Memory B cell (primary cell): ENCODE measurements around the gene LRIG3.

Experiments
- ATAC-seq: fragments of 150-1000 bp; cut with Tn5 transposase; 2 replicates; pipeline ENCODE4 v1.10.0; 2021; ENCODE audit warnings: low read depth, mild to moderate bottlenecking, moderate library complexity
- DNase-seq, 2 donors: peaks; one replicate each; pipeline ENCODE4 v3.0.0; 2022; ENCODE audit warnings: low spot score in 2 of 2
- H3K27ac Mint-ChIP-seq: one replicate; pipeline ENCODE4 v1.8.0; 2022; ENCODE audit warnings: mild to moderate bottlenecking, moderate library complexity, mixed read lengths
- H3K27me3 Mint-ChIP-seq: one replicate; pipeline ENCODE4 v1.8.0; 2022; ENCODE audit warnings: mixed read lengths
- H3K36me3 Mint-ChIP-seq: one replicate; pipeline ENCODE4 v1.8.0; 2022; ENCODE audit warnings: mild to moderate bottlenecking, mixed read lengths
- H3K4me1 Mint-ChIP-seq: one replicate; pipeline ENCODE4 v1.8.0; 2022; ENCODE audit warnings: mixed read lengths
- H3K4me3 Mint-ChIP-seq: one replicate; pipeline ENCODE4 v1.8.0; 2022; ENCODE audit warnings: mild to moderate bottlenecking, moderate library complexity, mixed read lengths
- H3K9me3 Mint-ChIP-seq: one replicate; pipeline ENCODE4 v1.8.0; 2022; ENCODE audit warnings: mixed read lengths

LRIG3 gene

DNA sequence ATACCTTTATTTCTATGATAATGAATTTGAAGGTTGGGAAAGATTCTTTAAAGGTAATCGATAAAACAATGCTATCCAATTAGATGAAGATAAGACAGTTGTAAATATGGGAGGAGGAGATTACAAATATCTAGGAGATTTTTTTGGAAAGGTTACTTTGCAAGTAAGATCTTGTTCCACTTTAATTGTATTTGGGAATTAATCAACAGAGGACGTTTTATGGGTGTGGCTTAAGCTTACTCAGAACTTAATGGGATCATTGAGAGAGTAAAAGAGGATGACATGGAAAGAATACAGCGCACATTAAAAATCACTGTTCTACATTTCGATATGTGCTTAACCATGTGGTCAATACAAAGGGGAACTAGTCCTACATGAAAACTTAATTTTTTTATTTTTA lies 3.5 kb upstream of the LRIG3 start:
- peaks cover 2% of the 10 kb centered on the region for H3K27me3 Mint-ChIP-seq
- H3K4me1 Mint-ChIP-seq, result no peaks in the 10 kb centered on the region
- H3K4me3 Mint-ChIP-seq, result no peak overlapping the region
- ATAC-seq, result no peak
- H3K9me3 Mint-ChIP-seq, result no peaks in the 10 kb centered on the region
- no peak for DNase-seq
- no peak overlapping the region for H3K27ac Mint-ChIP-seq
- no peaks in the 10 kb centered on the region for H3K36me3 Mint-ChIP-seq

DNA sequence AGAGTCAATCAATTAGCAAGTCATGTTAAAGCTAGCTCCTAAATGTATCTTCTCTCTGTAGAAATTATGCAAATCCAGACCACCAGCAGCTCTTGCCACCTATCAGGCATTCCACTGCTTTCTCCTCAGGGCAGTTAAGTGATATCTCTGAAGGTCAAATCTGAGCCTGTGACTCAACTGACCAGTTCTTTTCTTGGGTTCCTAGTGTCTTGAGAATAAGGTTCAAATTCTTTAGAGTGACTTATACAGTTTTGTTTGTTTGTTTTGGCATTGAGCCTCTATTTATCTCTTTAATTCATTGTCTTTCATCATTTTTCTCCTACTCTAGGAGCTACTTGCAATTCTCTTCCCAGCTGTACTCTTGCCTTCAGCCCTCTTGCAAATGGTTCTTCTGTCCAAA lies 2.5 kb upstream of the LRIG3 start:
- Mint-ChIP-seq H3K4me3 (no peak overlapping the region), H3K4me1 (no peaks in the 10 kb centered on the region), H3K27me3 (peaks cover 5% of the 10 kb centered on the region), H3K27ac (no peak overlapping the region), H3K36me3 (no peaks in the 10 kb centered on the region), H3K9me3 (no peaks in the 10 kb centered on the region)
- ATAC-seq, result no peak
- DNase-seq, result no peak

DNA sequence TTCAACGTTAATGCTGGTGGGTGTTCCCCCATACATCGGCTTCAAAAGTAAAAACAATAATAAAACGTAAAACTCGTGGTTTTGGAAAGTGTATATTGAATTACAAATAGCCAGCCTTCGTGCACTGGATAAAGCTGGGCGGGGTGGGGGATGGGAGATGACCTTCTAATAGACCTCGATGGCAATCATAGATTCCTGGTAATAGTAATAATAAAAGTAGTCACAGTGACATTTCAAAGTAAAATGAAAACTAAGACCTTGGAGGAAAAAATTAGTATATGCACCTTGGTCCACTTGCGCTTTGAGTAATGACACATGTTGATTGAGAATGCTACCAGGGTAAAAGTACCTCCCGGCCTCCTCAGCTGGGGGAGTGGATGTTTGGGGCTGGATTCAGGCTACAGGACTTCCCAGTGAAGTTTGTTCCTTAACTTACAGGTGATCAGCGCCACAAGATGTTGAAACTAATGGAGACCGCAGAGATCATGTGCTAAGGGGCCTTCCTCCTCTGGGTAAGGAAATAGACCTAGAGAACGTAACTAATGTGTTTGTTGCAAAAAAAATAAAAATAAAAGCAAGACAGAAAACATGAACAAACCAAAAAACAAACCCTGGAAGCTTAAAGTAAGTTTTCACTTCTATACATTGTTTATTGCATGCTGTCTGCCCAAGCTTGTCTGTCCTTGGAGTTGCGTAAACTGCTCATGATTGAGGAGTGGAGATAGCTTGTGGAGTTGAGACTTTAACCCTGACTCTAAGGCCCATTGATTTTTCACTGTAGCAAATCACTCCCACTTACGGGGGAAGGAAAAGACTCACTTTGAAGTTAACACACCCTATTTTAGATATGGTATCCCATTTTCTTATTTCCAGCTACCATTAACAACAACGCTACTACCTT lies 907 bp upstream of the LRIG3 start:
- Mint-ChIP-seq H3K9me3 (no peaks in the 10 kb centered on the region), H3K4me1 (no peaks in the 10 kb centered on the region), H3K4me3 (no peak overlapping the region), H3K36me3 (no peaks in the 10 kb centered on the region), H3K27me3 (peaks cover 6% of the 10 kb centered on the region), H3K27ac (no peak overlapping the region)
- DNase-seq (no peak), ATAC-seq (no peak)

DNA sequence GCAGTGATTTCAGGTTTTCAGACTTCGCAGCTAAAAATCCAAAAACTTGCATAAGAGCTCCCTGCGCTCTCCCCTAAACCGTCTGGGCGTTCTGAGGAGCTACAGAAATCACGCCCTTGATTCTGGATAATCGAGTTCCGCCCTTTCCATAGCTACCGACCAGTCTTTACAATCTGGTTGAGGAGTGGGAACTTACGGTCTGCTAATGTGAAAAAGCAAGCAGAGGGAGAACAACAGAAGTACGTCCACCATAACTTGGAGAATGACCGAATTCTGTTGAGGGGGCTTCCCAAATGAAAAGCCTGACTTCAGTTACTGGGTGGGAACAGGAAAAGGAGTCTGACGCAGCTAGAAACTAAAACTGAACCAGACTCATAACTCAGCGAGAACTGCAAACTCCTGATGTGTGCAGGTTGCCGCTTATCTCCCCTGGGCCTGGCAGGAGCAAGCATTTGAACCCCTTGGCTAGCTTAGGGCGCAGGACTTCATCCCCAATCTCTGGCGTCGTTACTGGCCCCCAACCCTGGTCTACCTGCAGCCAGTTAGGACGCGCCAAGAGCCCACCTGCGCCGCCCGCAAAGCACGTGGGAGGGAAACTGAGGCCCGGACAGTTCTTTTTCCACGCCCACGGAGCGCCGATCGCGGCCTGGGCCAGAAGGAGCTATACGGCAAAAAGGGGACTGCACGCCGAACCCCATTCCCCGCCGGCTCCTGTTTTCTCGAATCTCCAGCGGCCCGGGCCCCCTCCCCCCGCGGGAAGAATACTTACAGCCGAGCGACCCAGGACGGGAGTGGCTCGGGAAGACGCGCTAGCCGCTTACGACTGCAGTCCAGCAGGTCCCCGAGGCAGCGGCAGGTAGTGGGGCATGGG lies 838 bp downstream of the LRIG3 start:
- DNase-seq, result no peak
- no peak for ATAC-seq
- H3K36me3 Mint-ChIP-seq, result no peaks in the 10 kb centered on the region
- H3K27ac Mint-ChIP-seq, result no peak overlapping the region
- peaks cover 6% of the 10 kb centered on the region for H3K27me3 Mint-ChIP-seq
- H3K4me1 Mint-ChIP-seq, result no peaks in the 10 kb centered on the region
- H3K9me3 Mint-ChIP-seq, result no peaks in the 10 kb centered on the region
- peak overlapping the region; percentile 69 for H3K4me3 Mint-ChIP-seq

DNA sequence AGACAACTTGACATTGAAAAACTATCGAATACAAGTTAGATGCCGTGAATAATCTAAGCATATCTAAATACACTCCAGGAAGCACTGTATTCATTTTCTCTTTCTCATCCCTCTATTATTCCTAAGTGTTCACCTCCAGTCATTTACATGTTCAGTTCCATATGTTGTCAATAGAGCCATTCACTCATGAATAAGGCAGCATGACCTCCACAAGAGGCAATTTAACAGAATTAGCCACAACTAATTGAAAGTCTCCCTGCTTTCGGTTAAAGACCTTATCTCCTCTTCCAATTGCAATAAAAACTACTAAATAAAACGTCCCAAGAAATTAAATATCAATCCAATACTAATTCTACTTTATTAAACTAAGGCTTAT lies 1.8 kb downstream of the LRIG3 start:
- no peak overlapping the region for H3K4me3 Mint-ChIP-seq
- DNase-seq (no peak), ATAC-seq (no peak)
- H3K36me3 Mint-ChIP-seq, result no peaks in the 10 kb centered on the region
- peaks cover 6% of the 10 kb centered on the region for H3K27me3 Mint-ChIP-seq
- H3K4me1 Mint-ChIP-seq, result no peaks in the 10 kb centered on the region
- no peak overlapping the region for H3K27ac Mint-ChIP-seq
- H3K9me3 Mint-ChIP-seq, result no peaks in the 10 kb centered on the region

DNA sequence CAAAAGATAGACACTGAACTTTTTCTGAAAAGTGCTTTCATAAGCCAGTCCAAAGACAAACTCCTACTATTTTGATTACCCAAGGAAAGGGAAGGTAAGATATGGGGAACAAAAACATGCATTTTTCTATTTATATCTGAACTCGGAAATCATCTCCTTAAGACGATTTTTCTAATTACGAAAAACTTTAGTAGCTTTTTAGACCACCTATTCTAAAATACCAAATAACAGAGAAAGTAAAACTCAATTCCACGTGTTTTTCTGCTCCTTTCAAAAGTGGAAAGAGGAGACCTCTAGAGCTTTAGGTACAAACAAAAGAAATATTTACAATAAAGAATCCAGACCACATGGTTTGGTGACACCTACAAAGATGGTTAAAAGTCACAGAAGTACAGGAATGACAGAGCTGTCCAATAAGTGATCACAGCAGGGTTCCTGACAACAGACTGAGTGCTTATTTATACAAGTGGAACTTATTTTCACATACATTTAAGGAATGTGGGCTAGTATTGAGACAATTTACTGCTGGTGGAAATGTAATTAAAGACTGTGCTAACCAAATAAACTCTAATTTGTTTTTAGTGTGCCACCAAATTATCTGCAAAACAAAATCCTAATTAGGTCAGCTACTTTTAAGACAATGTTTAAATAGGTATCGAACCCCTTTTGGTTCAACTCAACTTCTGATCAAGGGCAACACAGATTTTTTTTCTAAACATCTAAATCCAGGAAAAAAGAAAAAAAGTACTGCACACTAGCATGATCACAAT lies 2.4 kb downstream of the LRIG3 start:
- no peak for DNase-seq
- H3K27ac Mint-ChIP-seq, result no peak overlapping the region
- H3K36me3 Mint-ChIP-seq, result no peaks in the 10 kb centered on the region
- no peaks in the 10 kb centered on the region for H3K4me1 Mint-ChIP-seq
- no peak for ATAC-seq
- H3K9me3 Mint-ChIP-seq, result no peaks in the 10 kb centered on the region
- H3K27me3 Mint-ChIP-seq, result peaks cover 4% of the 10 kb centered on the region
- no peak overlapping the region for H3K4me3 Mint-ChIP-seq

DNA sequence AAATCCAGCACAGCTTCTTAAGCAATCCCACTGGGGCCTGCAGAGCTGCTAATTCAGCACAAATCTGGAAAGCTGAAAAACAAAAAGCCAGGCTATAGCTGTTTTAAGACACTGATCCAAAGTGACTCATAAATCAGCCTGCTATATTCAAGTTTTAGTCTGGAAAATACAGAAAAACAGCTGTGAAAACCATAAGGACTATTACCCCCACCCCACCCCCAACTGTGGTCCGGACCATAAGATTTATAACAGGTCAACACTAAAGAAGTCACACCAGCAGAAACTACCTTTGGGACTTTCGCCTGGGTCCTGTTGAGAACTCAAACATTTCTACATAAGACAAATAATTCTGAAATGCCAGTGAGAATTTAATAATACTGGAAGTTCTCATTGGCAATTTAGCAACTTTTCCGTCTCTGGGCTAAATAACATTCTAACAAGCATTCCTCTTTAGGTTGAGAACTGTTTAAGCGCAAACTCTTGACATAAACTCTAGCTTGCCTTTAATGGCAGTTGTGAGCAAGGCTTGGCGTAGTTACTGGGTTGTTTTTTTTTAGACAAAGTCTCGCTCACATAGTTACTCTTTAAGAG lies 3.3 kb downstream of the LRIG3 start:
- Mint-ChIP-seq H3K27ac (no peak overlapping the region), H3K27me3 (peaks cover 4% of the 10 kb centered on the region), H3K4me3 (no peak overlapping the region), H3K36me3 (no peaks in the 10 kb centered on the region), H3K4me1 (no peaks in the 10 kb centered on the region), H3K9me3 (no peaks in the 10 kb centered on the region)
- no peak for ATAC-seq
- DNase-seq, result no peak

DNA sequence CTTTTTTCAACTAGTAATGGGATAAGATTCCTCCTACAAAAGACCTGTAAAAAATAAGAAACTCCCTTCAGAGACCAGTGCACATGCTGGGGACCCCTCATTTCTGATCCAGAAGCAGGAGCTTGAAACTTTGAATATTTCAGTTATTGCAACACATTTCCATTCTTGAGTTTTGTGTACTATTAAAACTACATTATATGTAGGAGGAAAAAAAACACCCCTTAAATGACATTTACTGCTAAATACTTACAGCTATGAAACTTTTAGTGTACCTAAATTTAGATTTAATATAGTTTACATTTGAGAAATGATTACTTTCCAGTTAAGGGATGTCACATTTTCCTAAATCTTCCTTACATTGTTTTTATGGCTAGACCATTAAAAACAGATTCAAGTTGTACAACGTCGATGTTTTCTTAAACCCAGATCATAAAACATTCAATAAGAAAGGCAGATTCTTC lies 4.1 kb downstream of the LRIG3 start:
- no peak overlapping the region for H3K4me3 Mint-ChIP-seq
- DNase-seq, result no peak
- H3K4me1 Mint-ChIP-seq, result no peaks in the 10 kb centered on the region
- H3K27ac Mint-ChIP-seq, result no peak overlapping the region
- ATAC-seq, result no peak
- H3K9me3 Mint-ChIP-seq, result no peaks in the 10 kb centered on the region
- peaks cover 4% of the 10 kb centered on the region for H3K27me3 Mint-ChIP-seq
- no peaks in the 10 kb centered on the region for H3K36me3 Mint-ChIP-seq

DNA sequence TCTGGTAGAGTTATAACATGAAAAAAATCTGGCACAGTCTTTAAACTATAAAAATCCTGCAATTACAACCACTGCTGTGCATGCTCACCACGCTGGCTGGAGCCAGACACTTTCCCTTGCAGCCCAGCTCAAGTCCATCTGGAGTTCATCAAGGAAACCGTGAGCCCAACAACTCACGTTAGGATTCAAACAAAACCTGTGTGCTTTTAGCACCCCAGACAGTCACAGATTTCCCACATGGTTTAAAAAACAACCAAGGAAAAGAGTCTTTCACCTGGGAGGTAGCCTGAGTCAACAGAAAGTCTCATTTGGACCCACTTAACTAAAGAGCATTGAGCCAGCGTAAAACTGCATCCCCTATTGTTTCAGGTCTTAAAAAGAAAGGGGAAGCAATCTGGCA lies 4.7 kb downstream of the LRIG3 start:
- peaks cover 4% of the 10 kb centered on the region for H3K27me3 Mint-ChIP-seq
- no peak for DNase-seq
- H3K4me1 Mint-ChIP-seq, result no peaks in the 10 kb centered on the region
- H3K27ac Mint-ChIP-seq, result no peak overlapping the region
- H3K4me3 Mint-ChIP-seq, result no peak overlapping the region
- no peaks in the 10 kb centered on the region for H3K36me3 Mint-ChIP-seq
- H3K9me3 Mint-ChIP-seq, result no peaks in the 10 kb centered on the region
- no peak for ATAC-seq

DNA sequence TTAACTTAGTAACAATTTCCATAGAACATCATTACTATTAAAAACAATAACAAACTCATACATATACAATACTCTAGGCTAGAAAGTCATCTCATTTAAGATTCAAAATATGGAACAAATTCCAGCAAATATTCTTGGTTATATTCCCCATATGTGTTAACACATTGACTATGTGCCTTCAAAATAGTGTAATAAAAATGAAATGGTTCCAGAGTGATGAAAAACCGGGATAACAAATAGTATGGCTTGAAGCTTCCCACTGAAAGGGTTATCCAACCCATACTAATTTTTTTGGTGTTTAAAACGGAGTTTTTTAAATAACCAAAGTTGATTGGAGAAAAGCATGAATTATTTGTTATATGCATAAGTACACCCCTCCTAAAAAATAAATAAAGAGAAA lies 5.3 kb downstream of the LRIG3 start:
- no peaks in the 10 kb centered on the region for H3K9me3 Mint-ChIP-seq
- DNase-seq (no peak), ATAC-seq (no peak)
- no peak overlapping the region for H3K27ac Mint-ChIP-seq
- H3K4me3 Mint-ChIP-seq, result no peak overlapping the region
- no peaks in the 10 kb centered on the region for H3K36me3 Mint-ChIP-seq
- no peaks in the 10 kb centered on the region for H3K4me1 Mint-ChIP-seq
- peaks cover 4% of the 10 kb centered on the region for H3K27me3 Mint-ChIP-seq

DNA sequence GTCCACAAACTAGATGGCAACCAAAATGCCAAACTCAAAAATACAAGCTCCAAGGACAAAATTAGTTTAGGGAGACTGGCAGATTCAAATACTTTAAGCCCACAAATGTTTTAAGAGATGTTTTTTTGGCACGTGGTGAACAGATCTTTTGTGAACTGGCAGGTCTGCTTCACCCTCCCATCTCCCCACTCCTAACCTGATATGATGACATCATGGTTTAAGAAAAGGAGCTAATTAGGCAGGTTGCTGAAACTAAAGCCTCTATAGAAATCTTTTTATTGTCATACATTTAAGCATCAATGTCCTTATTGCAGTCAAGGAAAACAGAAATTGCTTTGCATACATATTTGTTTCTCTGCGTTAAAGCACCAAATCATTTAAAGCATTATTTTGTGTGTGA lies 5.8 kb downstream of the LRIG3 start:
- Mint-ChIP-seq H3K9me3 (no peaks in the 10 kb centered on the region), H3K36me3 (no peaks in the 10 kb centered on the region)
- ATAC-seq, result no peak

DNA sequence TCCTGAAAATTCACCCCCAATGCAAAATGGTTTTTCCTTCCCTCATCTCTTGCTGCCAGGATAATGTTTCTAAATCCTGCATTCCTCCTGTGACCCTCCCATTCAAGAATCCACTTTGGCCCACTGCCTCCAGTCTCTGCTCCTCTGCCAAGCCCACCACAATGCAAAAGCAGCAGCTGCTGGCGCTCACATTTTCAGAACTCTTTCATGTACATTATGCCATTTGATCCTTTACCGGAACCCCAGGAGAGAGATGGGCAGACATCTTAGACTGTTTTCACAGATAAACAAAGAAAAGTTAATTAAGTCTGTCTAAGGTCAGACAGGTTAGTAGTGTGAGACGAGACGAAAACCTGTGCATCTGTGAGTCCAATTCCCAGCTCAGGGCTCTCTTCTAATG lies 12.9 kb downstream of the LRIG3 start:
- H3K27me3 Mint-ChIP-seq, result no peaks in the 10 kb centered on the region
- DNase-seq (no peak), ATAC-seq (no peak)
- no peak overlapping the region for H3K27ac Mint-ChIP-seq
- no peaks in the 10 kb centered on the region for H3K4me1 Mint-ChIP-seq
- no peak overlapping the region for H3K4me3 Mint-ChIP-seq
- no peaks in the 10 kb centered on the region for H3K36me3 Mint-ChIP-seq
- H3K9me3 Mint-ChIP-seq, result peaks cover 2% of the 10 kb centered on the region

More for the DNA sequence above, 5.8 kb downstream of the LRIG3 start:
- Mint-ChIP-seq H3K4me1 (no peaks in the 10 kb centered on the region), H3K27ac (no peak overlapping the region), H3K27me3 (peaks cover 4% of the 10 kb centered on the region), H3K4me3 (no peak overlapping the region)
- no peak for DNase-seq

DNA sequence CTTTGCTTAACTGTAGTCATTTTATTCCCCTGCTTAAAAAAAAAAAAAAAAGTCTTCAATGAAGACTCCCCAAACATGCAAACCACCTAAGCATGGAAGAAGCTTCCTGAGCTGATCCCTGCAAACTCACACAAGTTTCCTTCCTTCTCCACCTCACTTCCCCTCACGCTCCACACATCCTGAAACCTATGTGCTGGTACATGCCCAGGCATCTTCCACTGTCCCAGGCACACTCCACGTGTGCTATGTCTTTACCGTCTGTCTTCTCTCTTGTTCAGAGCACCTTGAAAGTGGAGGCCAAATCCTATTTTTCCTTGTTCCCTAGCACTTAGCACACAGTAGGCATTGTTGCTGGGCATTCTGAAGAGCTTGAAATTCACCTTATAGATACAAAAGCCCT lies 13.4 kb downstream of the LRIG3 start:
- DNase-seq (no peak), ATAC-seq (no peak)
- Mint-ChIP-seq H3K27ac (no peak overlapping the region), H3K9me3 (peaks cover 2% of the 10 kb centered on the region), H3K27me3 (no peaks in the 10 kb centered on the region), H3K4me3 (no peak overlapping the region), H3K36me3 (no peaks in the 10 kb centered on the region), H3K4me1 (no peaks in the 10 kb centered on the region)
